Immature natural killer cell (primary cell): ENCODE measurements around the gene MLLT3. TPM values are rescaled to one million over a fixed set of nuclear protein-coding genes. Genes with fewer than 3 reads are reported as not detected.

ENCODE experiments used
- DNase-seq, 3 donors: peaks; one replicate each; pipeline ENCODE4 v3.0.0; 2022; ENCODE audit warnings: mixed read lengths in 1 of 3
- H3K27ac Mint-ChIP-seq, 6 donors: one replicate each; pipeline ENCODE4 v1.8.0; 2020; ENCODE audit warnings: mixed read lengths in 6 of 6, mild to moderate bottlenecking in 5 of 6, inconsistent platforms in 4 of 6, moderate library complexity in 3 of 6
- H3K27me3 Mint-ChIP-seq, 3 donors: one replicate each; pipeline ENCODE4 v1.8.0; 2020 to 2021; ENCODE audit warnings: low read depth in 3 of 3, mild to moderate bottlenecking in 3 of 3, mixed read lengths in 3 of 3, moderate library complexity in 3 of 3, inconsistent platforms in 1 of 3
- H3K36me3 Mint-ChIP-seq, 3 donors: one replicate each; pipeline ENCODE4 v1.8.0; 2020; ENCODE audit warnings: mixed read lengths in 3 of 3, inconsistent platforms in 2 of 3, mild to moderate bottlenecking in 2 of 3
- H3K4me1 Mint-ChIP-seq, 2 donors: one replicate each; pipeline ENCODE4 v1.8.0; 2020; ENCODE audit warnings: inconsistent platforms in 2 of 2, mild to moderate bottlenecking in 2 of 2, mixed read lengths in 2 of 2, moderate library complexity in 1 of 2
- H3K4me3 Mint-ChIP-seq, 5 donors: one replicate each; pipeline ENCODE4 v1.8.0; 2020; ENCODE audit warnings: mild to moderate bottlenecking in 5 of 5, mixed read lengths in 5 of 5, inconsistent platforms in 3 of 5, moderate library complexity in 3 of 5
- H3K9me3 Mint-ChIP-seq, 6 donors: one replicate each; pipeline ENCODE4 v1.8.0; 2020; ENCODE audit warnings: mild to moderate bottlenecking in 6 of 6, mixed read lengths in 6 of 6, inconsistent platforms in 4 of 6, moderate library complexity in 3 of 6
- polyA plus RNA-seq, 3 donors: library from polyadenylated mRNA; unstranded; fragments of 300-500 nt; fragmentation: Illumina TruSeq; gene quantifications; one replicate each; pipeline ENCODE4 v1.2.3, GENCODE V29; 2021

MLLT3 gene
- polyA plus RNA-seq, 3 donors from 2014 or later = 3.0 to 16.1 (median 13.7) TPM

DNA sequence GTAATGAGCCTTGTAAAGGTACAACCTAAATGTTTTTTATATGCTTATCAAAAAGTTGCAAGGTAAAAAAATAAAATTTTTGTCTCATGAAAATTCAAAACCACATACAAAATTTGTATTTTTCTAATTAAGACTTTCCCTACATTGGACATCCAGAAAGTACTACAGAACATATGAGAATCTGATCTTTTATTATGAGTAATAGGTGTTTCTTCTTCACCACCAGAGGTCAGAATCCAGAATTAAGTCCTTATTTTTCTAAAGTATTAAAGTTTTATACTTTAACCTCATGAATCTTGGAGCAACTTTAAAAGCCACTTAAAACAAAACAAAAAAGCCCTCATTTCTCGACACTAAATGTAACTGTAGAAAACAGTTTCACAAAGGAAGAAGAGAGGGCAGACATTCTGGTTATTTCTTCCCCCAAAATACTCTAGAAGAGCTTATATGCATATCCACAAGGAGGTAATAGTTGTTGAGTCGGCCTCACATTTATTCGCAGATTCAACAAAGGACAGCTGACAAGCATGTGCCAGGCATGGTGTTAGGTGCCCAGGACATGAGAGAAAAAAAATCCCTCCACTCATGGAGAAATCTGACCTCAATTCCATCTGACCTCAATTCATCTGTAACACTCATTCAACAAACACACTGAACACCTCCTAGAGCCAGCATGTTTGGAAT lies 69.3 kb downstream of the MLLT3 start:
- Mint-ChIP-seq H3K36me3 (no peaks in the 10 kb centered on the region), H3K9me3 (no peaks in the 10 kb centered on the region), H3K4me1 (peaks cover 55 to 72% of the 10 kb centered on the region in 2 donors), H3K27me3 (peaks cover 0 to 2% (median 2%) of the 10 kb centered on the region in 3 donors), H3K27ac (peak overlapping the region in 5 of 6 donors; percentile 3 to 74 (median 11)), H3K4me3 (peak overlapping the region; percentile 16 to 67 (median 20))
- DNase-seq = peak in 2 of 3 donors; percentile 5 to 11

DNA sequence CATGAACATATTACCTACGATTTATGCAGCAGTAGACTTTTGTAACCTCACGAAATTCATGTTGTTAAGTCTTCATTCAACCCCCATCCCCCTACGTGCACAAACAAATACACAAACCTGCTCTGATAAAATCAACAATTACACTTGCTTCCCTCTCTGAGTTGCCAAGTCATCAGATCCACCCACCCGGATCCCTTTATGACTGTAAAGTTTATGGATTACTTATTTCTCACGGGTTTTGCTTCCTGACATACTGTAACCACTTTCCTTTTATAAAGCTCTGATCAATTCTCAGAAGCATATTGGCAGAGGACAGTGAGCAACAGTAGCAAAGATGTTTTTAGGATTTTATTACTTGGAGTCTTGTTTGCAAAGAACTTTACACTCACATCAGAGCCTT lies 70.5 kb downstream of the MLLT3 start:
- Mint-ChIP-seq H3K27ac (peak overlapping the region in 1 of 6 donors; percentile 15), H3K9me3 (no peaks in the 10 kb centered on the region), H3K4me1 (peaks cover 46 to 62% of the 10 kb centered on the region in 2 donors), H3K36me3 (no peaks in the 10 kb centered on the region), H3K27me3 (peaks cover 0 to 2% (median 0%) of the 10 kb centered on the region in 3 donors), H3K4me3 (no peak overlapping the region)
- DNase-seq = no peak

DNA sequence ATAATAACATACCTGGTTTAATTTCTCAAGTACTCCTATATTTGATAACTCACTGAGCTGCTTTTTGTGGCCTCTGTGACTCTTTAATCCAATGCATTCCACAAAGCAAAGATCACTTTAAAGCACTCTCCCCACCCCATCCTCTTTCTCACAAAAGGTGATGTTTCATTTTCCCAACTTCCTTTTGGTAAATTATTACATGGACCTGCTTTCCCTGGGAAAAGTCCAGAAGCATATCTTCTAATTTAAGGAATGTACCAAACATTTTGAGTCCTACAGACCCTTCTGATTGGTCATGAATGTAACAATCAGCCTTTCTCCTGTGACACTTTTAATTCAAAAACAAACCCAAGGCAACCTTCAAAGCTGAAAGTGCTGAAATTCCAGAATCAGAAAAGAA lies 71.1 kb downstream of the MLLT3 start:
- no peak overlapping the region for H3K4me3 Mint-ChIP-seq

DNA sequence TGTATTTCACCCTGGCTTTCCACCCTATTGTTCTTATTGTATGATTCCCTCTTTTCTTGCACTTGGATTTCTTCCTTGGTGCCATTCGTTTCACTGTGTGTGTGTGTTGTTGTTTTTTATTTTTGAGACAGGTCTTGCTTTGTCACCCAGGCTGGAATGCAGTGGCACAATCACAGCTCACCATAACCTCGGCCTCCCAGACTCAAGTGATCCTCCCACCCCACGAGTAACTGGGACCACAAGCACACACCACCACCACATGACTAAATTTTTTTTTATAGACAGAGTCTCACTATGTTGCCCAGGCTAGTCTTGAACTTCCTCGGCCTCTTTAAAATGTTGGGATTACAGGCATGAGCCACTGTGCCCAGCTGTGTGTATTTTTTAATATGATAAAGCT lies 72.0 kb downstream of the MLLT3 start:
- no peak for DNase-seq
- Mint-ChIP-seq H3K4me3 (no peak overlapping the region), H3K27me3 (peaks cover 0 to 2% (median 0%) of the 10 kb centered on the region in 3 donors), H3K36me3 (no peaks in the 10 kb centered on the region), H3K4me1 (peaks cover 40 to 57% of the 10 kb centered on the region in 2 donors), H3K27ac (no peak overlapping the region), H3K9me3 (no peaks in the 10 kb centered on the region)

More for the DNA sequence above, 71.1 kb downstream of the MLLT3 start:
- Mint-ChIP-seq H3K27ac (peak overlapping the region in 1 of 6 donors; percentile 15), H3K9me3 (no peaks in the 10 kb centered on the region), H3K27me3 (peaks cover 0 to 2% (median 0%) of the 10 kb centered on the region in 3 donors), H3K4me1 (peaks cover 45 to 62% of the 10 kb centered on the region in 2 donors), H3K36me3 (no peaks in the 10 kb centered on the region)
- DNase-seq = no peak

DNA sequence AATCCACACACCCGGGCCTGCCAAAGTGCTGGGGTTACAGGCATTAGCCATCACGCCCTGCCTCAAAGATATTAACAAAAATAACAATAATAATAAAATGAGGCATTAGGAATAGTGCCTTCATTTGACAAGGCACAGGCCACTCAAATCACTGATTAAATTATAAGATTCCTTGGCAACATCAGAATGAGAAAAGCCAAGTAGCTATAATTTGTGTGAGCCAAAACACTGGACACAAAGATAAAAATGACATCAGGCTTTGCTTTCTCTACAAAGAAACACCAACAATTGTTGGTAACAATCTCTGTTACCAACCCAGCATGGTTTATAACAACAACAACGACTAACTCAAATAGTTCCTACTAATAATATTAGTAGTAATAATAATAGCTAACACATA lies 73.2 kb downstream of the MLLT3 start:
- no peak overlapping the region for H3K27ac Mint-ChIP-seq
- peaks cover 29 to 45% of the 10 kb centered on the region in 2 donors for H3K4me1 Mint-ChIP-seq

DNA sequence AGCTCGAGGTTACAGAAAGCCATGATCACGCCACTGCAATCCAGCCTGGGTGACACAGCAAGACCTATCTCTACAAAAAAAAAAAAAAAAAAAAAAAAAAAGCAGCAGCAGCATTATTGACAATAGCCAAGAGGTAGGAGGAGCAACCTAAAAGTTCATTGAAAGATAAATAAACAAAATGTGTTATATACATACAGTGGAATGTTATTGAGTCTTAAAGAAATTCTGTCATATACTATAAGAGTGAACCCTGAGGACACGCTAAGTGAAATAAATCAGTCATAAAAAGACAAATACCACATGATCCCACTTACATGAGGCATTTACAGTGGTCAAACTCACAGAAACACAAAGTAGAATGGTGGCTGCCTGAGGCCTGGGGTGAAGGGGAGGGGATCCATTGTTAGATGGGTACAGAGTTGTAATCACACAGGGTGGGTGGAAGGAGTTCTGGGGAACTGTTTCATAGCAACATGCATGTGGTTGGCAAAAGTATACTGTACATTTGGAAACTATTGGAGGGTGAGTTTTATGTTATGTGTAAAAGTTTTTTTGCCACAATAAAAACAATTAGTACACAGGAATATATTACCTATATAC lies 77.2 kb downstream of the MLLT3 start:
- Mint-ChIP-seq H3K4me1 (peaks cover 4 to 16% of the 10 kb centered on the region in 2 donors), H3K9me3 (peaks cover 2 to 18% (median 9%) of the 10 kb centered on the region in 6 donors), H3K4me3 (no peak overlapping the region)

More for the DNA sequence above, 73.2 kb downstream of the MLLT3 start:
- Mint-ChIP-seq H3K27me3 (peaks cover 0 to 2% (median 0%) of the 10 kb centered on the region in 3 donors), H3K9me3 (no peaks in the 10 kb centered on the region), H3K36me3 (no peaks in the 10 kb centered on the region), H3K4me3 (no peak overlapping the region)
- no peak for DNase-seq

DNA sequence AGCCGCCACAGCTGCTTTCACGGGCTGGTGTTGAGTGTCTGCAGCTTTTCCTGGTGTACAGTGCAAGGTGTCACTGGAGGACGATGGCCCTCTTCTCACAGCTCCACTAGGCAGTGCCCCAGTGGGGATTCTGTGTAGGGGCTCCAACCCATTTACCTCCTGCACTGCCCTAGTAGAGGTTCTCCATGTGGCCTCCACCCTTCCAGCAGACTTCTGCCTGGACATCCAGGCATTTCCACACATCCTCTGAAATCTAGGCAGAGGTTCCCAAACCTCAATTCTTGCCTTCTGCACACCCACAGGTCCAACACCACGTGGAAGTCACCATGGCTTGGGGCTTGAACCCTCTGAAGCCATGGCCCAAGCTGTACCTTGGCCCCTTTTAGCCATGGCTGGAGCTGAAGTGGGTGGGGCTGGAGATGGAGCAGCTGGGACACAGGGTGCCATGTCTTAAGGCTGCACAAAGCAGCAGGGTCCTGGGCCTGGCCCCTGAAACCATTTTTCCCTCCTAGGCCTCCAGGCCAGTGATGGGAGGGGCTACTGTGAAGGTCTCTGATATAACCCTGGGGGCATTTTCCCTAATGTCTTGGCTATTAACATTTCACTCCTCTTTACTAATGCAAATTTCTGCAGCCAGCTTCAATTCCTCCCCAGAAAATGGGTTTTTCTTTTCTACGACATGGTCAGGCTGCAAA lies 82.0 kb downstream of the MLLT3 start:
- H3K9me3 Mint-ChIP-seq = peaks cover 4 to 28% (median 19%) of the 10 kb centered on the region in 6 donors

More for the DNA sequence above, 77.2 kb downstream of the MLLT3 start:
- DNase-seq = no peak
- Mint-ChIP-seq H3K27ac (no peak overlapping the region), H3K27me3 (no peaks in the 10 kb centered on the region), H3K36me3 (peaks cover 12 to 16% (median 12%) of the 10 kb centered on the region in 3 donors)

DNA sequence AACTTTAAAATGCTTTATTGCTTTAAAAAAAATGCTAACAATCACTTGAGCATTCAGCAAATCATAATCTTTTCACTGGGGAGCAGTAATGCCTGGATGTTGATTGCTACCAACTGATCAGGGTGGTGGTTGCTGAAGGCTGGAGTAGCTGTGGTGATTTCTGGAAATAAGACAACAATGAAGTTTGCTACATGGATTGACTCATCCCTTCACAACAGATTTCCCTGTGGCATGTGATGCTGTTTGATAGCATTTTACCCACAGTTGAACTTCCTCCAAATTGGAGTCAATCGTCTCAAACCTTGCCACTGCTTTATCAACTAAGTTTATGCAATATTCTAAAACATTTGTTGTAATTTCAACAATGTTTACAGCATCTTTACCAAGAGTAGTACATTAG lies 83.3 kb downstream of the MLLT3 start:
- H3K4me1 Mint-ChIP-seq = peaks cover 11 to 24% of the 10 kb centered on the region in 2 donors
- no peak overlapping the region for H3K4me3 Mint-ChIP-seq
- H3K36me3 Mint-ChIP-seq = peaks cover 16 to 21% (median 20%) of the 10 kb centered on the region in 3 donors

More for the DNA sequence above, 82.0 kb downstream of the MLLT3 start:
- H3K27me3 Mint-ChIP-seq = peaks cover 0 to 1% (median 0%) of the 10 kb centered on the region in 3 donors
- H3K4me3 Mint-ChIP-seq = no peak overlapping the region
- peak overlapping the region in 1 of 6 donors; percentile 36 for H3K27ac Mint-ChIP-seq
- peaks cover 6 to 20% of the 10 kb centered on the region in 2 donors for H3K4me1 Mint-ChIP-seq
- H3K36me3 Mint-ChIP-seq = peaks cover 16 to 21% (median 20%) of the 10 kb centered on the region in 3 donors
- no peak for DNase-seq

DNA sequence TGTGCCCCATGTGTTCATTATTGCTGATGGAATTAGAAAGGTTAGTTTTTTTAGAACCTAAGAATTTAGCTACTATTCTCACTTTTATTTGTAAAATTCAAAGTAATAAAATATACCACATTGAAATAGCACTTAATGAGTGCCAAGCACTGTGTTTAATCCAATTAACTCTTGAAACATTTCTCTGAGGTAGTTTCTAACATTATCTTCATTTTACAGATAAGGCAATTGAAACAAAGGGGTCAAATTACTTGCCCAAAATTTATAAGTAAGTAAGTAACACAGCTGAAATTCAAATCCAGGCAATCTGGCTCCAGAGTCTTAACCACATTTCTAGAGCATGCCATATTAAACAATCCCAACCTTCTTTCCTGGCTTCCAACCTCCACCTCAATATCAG lies 84.2 kb downstream of the MLLT3 start:
- peaks cover 0 to 1% (median 0%) of the 10 kb centered on the region in 3 donors for H3K27me3 Mint-ChIP-seq
- H3K36me3 Mint-ChIP-seq = peaks cover 12 to 21% (median 20%) of the 10 kb centered on the region in 3 donors
- H3K4me3 Mint-ChIP-seq = no peak overlapping the region
- H3K27ac Mint-ChIP-seq = no peak overlapping the region
- DNase-seq = no peak
- H3K4me1 Mint-ChIP-seq = peaks cover 10 to 18% of the 10 kb centered on the region in 2 donors
- peaks cover 4 to 28% (median 19%) of the 10 kb centered on the region in 6 donors for H3K9me3 Mint-ChIP-seq

More for the DNA sequence above, 83.3 kb downstream of the MLLT3 start:
- peaks cover 4 to 28% (median 19%) of the 10 kb centered on the region in 6 donors for H3K9me3 Mint-ChIP-seq
- DNase-seq = no peak
- H3K27ac Mint-ChIP-seq = no peak overlapping the region
- H3K27me3 Mint-ChIP-seq = peaks cover 0 to 1% (median 0%) of the 10 kb centered on the region in 3 donors

DNA sequence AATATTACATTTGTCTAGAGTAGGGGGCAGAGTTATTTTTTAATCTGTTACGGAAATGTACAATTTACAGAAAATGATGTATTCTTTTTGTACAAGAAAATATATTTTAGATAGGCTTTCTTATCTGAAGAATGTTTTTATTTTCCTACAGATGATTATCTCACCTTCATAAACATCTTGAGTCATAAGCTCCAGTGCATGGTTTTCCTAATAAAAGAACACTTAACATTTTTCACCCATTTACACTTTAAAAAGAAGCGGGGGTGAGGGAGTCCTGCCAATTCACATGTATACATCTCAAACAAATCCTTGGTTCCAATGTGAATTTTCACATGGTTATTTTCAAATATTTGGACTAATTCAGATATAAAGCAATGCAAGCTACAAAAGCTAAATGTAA lies 85.0 kb downstream of the MLLT3 start:
- H3K27me3 Mint-ChIP-seq = peaks cover 0 to 1% (median 0%) of the 10 kb centered on the region in 3 donors
- H3K4me3 Mint-ChIP-seq = no peak overlapping the region
- H3K36me3 Mint-ChIP-seq = peaks cover 12 to 21% (median 16%) of the 10 kb centered on the region in 3 donors
- H3K4me1 Mint-ChIP-seq = peaks cover 10 to 16% of the 10 kb centered on the region in 2 donors
- no peak overlapping the region for H3K27ac Mint-ChIP-seq
- DNase-seq = no peak
- peaks cover 4 to 28% (median 19%) of the 10 kb centered on the region in 6 donors for H3K9me3 Mint-ChIP-seq

DNA sequence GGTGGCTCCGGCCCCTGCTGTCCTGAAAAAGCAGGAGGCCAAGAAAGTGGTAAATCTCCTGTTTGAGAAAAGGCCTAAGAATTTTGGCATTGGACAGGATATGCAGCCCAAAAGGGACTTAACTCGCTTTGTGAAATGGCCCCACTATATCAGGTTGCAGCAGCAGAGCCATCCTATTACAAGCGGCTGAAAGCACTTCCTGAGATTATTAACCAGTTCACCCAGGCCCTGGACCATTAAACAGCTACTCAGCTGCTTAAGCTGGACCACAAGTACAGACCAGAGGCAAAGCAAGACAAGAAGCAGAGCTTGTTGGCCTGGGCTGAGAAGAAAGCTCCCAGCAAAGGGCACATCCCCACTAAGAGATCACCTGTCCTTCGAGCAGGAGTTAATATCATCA lies 89.7 kb downstream of the MLLT3 start:
- no peak overlapping the region for H3K4me3 Mint-ChIP-seq
- DNase-seq = no peak
- H3K36me3 Mint-ChIP-seq = no peaks in the 10 kb centered on the region
- H3K4me1 Mint-ChIP-seq = peaks cover 26 to 40% of the 10 kb centered on the region in 2 donors
- peaks cover 0 to 2% (median 0%) of the 10 kb centered on the region in 3 donors for H3K27me3 Mint-ChIP-seq
- H3K9me3 Mint-ChIP-seq = no peaks in the 10 kb centered on the region
- H3K27ac Mint-ChIP-seq = no peak overlapping the region

DNA sequence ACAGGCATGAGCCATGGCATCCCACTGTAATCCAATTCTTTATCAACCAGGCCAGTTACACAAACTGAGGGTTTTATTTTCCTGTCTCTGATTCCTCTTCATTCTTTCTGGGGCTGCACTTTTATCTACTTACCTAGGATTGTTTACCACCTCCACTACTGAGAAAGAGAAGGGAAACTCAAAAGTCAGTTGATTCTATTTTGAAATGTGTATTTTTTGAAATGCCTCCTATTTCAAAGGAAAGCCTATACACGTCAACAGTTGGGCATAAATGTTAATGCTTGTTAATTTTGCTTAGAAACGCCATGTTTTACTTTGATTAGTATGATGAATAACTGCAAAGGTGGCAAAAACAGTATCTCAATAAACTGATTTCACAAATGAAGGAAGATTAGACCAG lies 92.5 kb downstream of the MLLT3 start:
- Mint-ChIP-seq H3K27me3 (peaks cover 0 to 2% (median 0%) of the 10 kb centered on the region in 3 donors), H3K27ac (no peak overlapping the region), H3K4me3 (no peak overlapping the region), H3K9me3 (no peaks in the 10 kb centered on the region), H3K36me3 (no peaks in the 10 kb centered on the region), H3K4me1 (peaks cover 37 to 52% of the 10 kb centered on the region in 2 donors)
- DNase-seq = no peak

DNA sequence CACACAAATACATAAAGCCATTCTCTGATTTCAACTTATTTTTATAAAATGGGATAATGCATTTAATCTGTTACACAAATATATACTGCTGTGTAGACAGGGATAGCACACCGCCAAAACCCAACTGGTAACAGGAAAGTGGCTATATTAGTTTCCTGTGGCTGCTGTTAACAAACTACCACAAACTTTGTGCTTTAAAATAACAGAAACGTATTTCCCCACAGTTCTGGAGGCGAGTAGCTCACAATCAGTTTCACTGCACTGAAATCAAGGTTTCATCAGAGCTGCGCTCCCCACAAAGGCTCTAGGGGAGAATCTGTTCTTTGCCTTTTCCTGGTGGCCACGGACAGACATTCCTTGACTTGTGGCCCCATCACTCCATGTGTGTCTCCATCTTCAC lies 94.0 kb downstream of the MLLT3 start:
- H3K4me1 Mint-ChIP-seq = peaks cover 41 to 63% of the 10 kb centered on the region in 2 donors
- no peaks in the 10 kb centered on the region for H3K36me3 Mint-ChIP-seq
- DNase-seq = peak in 2 of 3 donors; percentile 9 to 10
- H3K4me3 Mint-ChIP-seq = peak overlapping the region; percentile 6 to 51 (median 22)
- H3K27me3 Mint-ChIP-seq = peaks cover 0 to 2% (median 1%) of the 10 kb centered on the region in 3 donors
- H3K9me3 Mint-ChIP-seq = no peaks in the 10 kb centered on the region
- H3K27ac Mint-ChIP-seq = peak overlapping the region in 2 of 6 donors; percentile 36 to 56
